GM12891 (cell line): ENCODE measurements around the gene WTIP.

ENCODE experiments used
- PAX5 ChIP-seq: IDR thresholded peaks from 2 replicates; pipeline ENCODE4 v1.6.1; 2011; ENCODE audit warnings: low read length, moderate library complexity, mild to moderate bottlenecking; ENCODE audit not compliant: insufficient read depth, severe bottlenecking
- POLR2A ChIP-seq: IDR thresholded peaks from 2 replicates; pipeline ENCODE4 v1.6.1; 2011; ENCODE audit warnings: low read depth, low read length, control low read depth
- POLR2AphosphoS5 ChIP-seq: IDR thresholded peaks from 2 replicates; pipeline ENCODE4 v1.6.1; 2011; ENCODE audit warnings: low read depth, low read length, control low read depth
- POU2F2 ChIP-seq: IDR thresholded peaks from 2 replicates; pipeline ENCODE4 v1.6.1; 2011; ENCODE audit warnings: low read depth, mild to moderate bottlenecking, control low read depth, low read length, moderate library complexity
- SPI1 ChIP-seq: IDR thresholded peaks from 2 replicates; pipeline ENCODE4 v1.6.1; 2011; ENCODE audit warnings: low read depth, low read length, control low read depth
- TAF1 ChIP-seq: IDR thresholded peaks from 2 replicates; pipeline ENCODE4 v1.6.1; 2011; ENCODE audit warnings: low read depth, low read length, control low read depth

DNA sequence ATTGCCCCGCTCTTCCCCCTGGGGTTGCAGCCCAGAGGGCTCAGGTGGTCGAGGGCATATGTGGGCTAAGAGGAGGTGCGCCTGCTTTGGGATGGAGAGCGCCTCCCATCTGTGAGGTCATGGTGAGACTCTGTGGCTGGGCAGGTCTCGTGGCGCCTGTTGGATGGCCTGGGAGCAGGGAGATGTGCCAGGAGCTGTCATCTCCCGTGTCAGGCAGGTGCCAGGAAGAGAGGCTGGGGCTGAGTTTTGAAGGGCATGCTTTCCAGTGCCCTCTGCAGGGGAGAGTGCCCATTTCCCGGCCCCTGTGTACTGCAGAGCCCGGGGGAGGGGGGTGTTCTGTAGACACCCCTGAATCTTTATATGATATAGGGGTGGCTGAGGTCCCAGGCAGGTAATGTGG lies 2.8 kb downstream of the WTIP start:
- TF ChIP-seq POLR2A, result no peak
- TF ChIP-seq POLR2AphosphoS5, result no peak
- TF ChIP-seq TAF1, result no peak
- no peak for TF ChIP-seq SPI1
- TF ChIP-seq POU2F2, result no peak
- TF ChIP-seq PAX5, result no peak
